Measurements from ENCODE around the gene ANXA6.
A peak's percentile ranks its signal among the peaks of the same experiment; 100 is the strongest.

ANXA6 gene

DNA sequence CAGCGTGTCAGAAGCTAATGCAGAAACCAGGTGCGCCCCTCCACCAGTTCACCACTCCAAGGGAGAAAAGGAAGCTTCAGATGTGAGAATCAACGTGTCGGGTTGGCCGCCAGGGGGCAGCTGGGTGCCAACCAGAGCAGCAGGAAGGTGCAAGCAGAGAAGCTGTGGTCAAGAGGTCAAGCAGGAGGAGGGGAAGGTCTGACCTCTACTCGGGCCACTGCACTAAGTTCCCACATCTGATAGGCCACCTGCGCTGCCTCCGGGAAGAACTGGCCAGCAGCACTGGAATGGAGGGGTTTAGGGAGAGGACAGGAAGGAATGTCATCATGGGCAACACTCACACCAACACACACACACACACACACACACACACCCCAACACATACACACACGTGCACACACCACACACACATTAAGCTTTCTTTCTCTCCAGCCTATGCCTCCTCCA, 31.4 kb downstream of the ANXA6 start:
- peak; percentile 75 to 89 for DNase-seq

- DNase-seq: peak; percentile 33 to 46
Observed at GRCh38 chr5:151125421-151125820, 32.2 kb downstream of the ANXA6 start.

DNA sequence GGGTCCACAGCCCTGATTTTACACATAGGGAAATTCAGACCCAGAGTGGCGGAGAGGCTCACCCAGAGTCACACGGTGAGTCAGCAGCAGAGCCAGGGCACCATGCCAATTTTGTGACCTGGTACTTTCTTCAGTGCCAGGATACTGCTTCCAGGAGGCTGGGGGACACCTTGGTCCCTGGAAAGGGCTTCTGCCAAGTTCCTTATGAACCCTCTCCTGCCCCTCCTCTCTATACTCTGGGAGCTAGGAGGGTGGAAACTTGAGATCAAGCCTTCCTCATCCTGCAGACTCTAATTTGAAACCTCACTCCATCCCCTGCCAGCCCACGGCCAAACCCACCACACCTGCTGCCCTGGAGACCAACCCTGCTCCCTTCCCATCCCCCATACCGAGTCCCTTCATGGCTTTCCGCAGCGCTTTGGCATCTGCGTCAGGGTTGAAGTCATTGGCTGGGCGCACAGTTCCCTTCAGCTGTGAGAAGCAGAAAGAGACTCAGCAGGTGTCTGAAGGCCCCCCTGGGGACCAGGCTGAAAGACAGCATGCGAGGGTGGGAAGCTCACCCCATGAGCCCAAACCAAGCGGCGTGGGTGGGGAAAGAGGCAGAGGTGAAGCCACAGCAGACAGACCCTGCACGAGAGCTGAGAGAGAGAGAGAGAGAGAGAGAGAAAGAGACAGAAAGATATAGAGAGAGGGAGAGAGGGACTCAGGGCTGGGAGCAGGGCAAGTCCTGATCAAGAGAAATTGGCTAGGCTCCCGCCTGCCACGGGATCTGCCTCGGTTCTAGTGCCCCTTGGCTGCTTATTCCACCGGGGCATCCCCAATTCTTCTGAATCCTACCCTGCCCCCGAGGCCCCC, 33.5 kb downstream of the ANXA6 start:
- DNase-seq: no peak

DNA sequence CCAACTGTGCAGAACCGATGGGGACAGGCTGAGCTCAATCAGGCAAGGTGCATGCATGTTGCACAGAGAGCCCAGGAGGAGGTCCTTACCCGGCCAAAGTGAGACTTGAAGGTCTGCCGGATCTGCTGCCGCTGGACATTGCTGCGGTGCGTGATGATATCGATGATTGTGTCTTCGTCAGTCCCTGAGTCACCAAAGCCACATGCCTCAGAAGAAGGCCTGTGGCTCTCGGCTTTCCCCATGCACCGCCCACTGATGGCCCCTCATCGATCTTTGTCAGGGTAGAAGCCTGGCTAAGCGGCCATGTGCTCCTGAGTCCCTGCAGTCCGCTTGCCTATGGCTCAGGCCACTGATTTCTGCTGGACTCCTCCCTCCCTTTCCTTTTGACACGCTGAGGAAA, 34.8 kb downstream of the ANXA6 start:
- DNase-seq: no peak

GRCh38 chr5:151121665-151122064, 35.9 kb downstream of the ANXA6 start:
- no peak for DNase-seq

DNA sequence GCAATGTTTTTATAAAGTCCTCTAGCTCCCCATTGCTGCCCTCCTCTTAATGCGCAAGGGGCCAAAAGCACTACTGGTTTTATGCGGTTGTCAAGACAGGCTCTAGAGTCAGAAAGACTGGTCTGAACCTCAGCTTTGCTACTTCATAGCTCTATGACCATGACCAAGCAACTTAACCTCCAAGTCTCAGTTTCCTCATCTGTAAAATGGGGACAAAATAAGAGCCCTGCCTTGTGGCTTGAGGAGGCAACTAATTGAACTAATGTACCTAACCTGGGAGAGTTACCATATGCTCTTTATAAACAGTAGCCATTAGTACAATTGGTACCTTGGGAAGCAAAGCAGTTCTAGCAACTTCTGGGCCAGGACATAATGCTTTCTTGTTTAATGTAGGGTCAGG, 36.5 kb downstream of the ANXA6 start:
- DNase-seq: no peak

DNA sequence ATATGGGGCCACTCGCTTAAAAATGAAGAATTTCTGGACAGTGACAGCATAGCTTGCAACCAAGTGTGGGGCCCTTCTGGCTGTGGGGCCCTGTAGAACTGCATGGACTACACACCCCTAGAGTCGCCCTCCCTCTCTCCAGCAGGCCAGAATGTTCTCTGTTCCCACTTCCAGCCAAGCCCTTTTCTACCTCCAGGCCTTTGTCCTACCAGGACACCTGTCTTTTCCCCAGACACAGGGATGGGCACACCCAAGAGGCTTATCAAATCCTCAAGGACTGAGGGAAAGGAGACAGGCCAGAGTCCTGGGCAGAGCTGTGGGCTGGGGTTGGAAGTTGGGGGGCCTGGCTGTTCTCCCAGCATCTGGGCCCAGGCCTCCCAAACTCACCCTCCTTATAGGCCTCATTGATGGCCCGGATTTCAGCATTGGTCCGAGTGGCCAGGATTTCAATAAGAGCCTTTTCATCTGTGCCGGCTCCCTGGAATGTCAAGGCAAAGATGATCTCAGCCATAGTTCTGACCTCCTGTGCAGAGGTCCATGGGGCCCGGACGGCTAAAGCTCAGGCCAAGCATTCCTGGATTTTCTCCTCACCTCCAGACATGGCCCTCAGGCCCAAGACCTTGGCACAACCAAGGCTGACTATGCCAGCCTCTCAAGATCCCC, 38.5 kb downstream of the ANXA6 start:
- no peak for DNase-seq

DNA sequence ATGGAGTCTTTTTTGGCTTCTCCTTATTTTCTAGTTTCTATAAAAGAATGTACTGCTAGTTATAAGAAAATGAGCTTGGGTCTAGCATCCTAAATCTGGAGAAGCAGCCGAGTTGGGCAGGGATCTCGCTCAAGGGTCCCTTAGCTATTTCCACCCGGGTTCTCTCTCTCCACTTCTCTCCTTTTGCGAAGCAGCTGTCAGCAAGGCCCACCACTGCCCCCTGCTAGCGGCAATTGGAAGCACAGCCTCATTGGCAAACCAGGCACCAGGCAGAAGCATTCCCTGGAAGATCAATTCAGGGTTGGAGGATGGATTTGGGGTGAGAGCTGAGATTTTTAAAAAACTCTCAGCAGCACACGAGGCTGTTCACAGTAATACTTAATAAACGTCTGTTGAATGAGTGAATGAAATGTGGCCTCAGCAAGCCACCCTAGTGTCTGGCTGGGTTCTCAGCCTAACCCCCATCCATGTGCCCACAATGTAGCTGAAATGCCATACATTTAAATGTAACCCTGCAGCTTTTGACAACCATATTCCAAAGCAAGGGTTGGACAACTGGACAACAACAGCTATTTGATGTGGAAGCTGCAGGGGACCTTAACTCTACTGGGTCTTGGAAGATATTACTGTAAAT, 42.2 kb downstream of the ANXA6 start:
- DNase-seq: peak; percentile 34 to 70

GRCh38 chr5:151113651-151114050, 43.9 kb downstream of the ANXA6 start:
- no peak for DNase-seq

DNA sequence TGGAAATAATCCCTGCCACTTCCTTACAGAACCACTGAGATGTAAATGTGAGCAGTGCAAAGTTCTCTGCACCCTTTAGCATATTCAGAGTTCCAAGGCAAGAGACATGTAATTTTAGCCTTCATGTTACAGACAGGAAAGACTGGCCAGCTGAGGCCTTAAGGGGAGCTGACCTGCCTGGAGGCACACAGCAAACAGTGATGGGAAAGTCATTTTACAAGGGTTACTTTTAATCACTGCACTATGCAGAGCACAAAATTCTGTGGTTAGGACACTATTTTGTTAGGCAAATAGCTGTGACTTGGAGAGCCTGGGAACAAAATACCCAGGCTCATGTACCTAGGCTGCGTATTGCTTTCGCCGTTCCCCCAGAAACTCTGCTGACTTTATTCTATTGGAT, 46.6 kb downstream of the ANXA6 start:
- no peak for DNase-seq

- DNase-seq: no peak
Observed at GRCh38 chr5:151110122-151110681, 47.4 kb downstream of the ANXA6 start.

DNA sequence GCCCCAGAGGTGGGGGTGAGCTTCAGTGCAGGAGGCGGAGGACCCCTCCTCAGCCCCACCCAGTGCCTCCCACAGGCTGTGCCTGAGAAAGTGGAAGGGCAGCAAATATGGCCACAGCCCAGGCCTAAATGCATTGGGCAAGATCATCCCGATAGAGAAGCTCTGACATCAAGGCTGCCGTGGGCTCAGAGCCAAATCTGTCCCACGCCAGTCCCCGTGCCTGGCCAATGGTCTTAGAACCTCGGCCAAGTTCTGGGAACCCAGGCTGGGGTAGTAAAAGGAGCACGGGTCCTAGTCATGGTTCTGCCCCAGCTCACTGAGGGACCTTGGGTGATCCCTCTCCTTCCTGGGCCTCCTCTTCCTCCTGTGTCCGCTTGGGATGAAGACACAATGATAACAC, 49.0 kb downstream of the ANXA6 start:
- no peak for DNase-seq

DNA sequence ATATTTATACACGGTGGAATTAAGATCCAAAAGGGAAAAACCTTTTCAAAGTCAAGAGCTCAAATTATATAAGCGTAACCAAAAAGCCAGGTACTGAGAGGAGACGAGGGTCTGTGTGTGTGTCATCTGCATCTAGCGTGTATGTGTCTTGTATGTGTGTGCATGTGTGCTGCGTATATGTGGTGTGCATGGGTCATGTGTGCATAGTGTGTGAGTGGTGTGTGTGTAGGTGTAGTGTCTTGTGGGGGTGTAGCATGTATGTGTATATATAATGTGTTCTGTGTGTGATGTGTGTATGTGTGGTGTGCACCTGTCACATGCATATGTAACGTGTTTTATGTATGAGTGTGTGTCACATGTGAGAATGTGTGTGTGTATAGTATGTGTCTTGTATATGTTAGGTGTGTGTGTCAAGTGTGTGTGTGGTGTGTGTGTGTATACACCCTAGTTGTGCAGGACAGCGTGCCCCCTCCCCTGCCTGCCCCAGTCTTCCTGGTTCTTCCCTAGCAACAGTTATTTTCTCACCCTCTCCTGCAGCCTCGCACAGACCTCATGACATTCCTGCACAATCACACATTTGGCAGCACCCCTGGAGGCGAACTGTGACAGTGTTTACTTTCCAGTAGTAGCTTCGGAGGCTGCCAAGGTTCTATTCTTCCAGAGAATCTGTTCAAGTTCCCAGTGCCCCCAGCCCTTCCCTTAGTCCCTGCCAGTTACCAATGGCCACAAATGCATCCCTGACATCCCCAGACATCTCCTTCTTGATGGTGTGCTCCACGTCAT, 49.6 kb downstream of the ANXA6 start:
- DNase-seq: no peak

DNA sequence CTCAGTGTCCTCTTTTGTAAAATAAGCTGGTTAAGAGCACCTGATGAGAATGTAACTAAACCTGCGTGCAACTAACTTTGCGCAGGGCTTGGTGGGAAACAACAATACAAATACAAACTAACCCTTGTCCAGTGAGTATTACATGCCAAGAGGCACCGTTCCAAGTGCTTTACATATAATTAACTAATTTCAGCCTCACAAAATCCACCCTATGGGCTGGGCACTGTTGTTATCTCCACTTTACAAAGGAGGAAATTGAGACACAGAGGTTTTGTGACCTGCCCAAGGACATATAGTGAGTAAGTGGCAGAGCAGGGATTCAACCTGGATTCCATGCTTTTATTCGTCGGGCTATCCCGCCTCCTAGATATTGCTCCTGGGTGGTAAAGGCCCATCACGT, 50.5 kb downstream of the ANXA6 start:
- DNase-seq: no peak

GRCh38 chr5:151106509-151106908, 51.1 kb downstream of the ANXA6 start:
- no peak for DNase-seq

DNA sequence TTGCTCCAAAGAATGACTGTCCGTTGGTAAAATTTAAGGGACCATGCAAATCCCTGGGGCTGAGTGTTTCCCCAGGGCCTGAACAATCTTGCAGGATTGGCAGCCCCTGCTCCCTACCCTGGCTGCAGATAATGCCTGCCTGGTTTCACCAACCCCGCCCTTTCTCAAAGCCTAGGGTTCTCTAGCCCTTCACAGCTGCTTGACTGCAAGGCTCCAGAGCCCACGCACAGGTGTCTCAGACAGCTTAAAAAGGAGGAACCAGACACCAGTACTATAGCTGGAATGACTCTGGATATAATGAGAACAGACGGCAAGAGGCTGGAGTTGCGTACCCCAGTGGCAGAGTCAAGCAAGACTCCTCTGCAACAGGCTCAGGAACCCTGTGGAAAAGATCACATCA, 51.5 kb downstream of the ANXA6 start:
- DNase-seq: no peak

GRCh38 chr5:151105561-151105960, 52.0 kb downstream of the ANXA6 start:
- no peak for DNase-seq

DNA sequence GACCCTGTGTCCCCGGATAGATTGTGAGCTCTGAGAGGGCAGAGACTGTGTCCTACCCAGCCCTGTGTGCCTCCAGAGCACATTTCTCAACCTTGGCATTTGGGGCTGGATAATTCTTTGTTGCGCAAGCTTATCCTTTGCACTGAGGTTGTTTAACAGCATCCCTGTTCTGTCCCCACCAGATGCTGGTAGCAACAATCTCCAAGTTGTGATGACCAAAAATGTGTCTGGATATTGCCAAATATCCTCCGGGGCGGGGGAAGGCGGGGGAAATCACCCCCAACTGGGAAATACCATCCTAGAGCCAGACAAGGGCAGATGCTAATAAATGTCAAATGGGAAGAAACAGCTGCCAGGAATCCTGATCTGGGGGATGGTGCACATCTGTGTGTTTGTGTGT, 52.8 kb downstream of the ANXA6 start:
- DNase-seq: no peak

DNA sequence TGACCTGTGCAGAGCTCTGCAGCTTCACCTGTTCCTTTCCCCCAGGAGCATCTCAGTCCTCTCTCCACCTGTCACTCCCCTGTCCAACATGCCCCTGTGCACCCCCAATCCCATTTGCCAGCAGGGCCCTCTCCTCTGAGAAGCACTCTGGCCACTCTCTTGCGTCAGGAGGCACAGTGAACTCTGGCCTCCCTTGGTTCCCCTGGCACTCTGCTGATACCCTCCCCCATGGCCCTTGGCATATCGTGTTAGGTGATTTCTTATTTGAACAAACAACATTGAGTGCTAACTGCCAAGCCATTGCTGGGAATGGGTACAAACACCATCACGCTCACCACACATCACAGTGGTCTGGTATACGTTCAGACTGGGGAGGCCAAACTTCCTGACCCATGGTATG, 55.8 kb downstream of the ANXA6 start:
- DNase-seq: no peak

- DNase-seq: no peak
Observed at GRCh38 chr5:151101151-151101550, 56.4 kb downstream of the ANXA6 start.

GRCh38 chr5:151100681-151101080, 56.9 kb downstream of the ANXA6 start:
- DNase-seq: no peak

- peak in 1 of 2 experiments; percentile 12 for DNase-seq
Observed at GRCh38 chr5:151098768-151099121, 58.8 kb downstream of the ANXA6 start.

All from AML-193 (cell line).